ENCODE results near the gene F7. TPM values are rescaled to one million over a fixed set of nuclear protein-coding genes. Genes with fewer than 3 reads are reported as not detected.

The F7 gene
- total and polyA plus RNA-seq, 2 of the 4 experiments (the other 2 are of a cell fraction), result under 0.01 to 0.07 TPM

DNA sequence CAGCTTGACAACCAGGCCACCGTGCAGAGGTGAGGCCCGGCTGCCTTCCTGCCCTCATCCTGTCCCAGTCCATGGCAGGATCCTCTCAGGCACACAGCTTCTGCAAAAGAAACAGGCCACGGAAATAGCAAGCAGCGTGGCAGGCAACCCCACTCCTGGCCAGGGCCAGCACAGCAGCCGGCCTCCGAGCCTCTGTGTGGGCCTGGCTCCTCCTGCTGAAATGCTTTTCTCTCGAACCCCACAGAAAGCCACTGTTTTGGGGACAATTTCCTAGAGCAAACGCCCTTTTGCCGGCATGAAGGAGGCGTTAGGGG is 39.5 kb upstream of the F7 start:
- dilution Hi-C loops (cut with HindIII; ENCODE audit: low sequenced_read_pairs, unreplicated experiment), result no loop called here
- Histone ChIP-seq H3K56ac (ENCODE audit: extremely low read depth, insufficient read depth, low read length) (no peak overlapping the region), H3K18ac (ENCODE audit: low read depth, low read length) (no peak overlapping the region), H3K9ac (ENCODE audit: low read depth, low read length) (no peak overlapping the region), H2AFZ (replicated peaks; ENCODE audit: low read length, poor library complexity) (no peak overlapping the region), H3K79me1 (ENCODE audit: low read depth in 1 of 2, low read length in 2 of 2) (no peaks in the 10 kb centered on the region), H3K9me3 (ENCODE audit: control insufficient read depth, insufficient read depth, low read length) (no peaks in the 10 kb centered on the region), H3K27me3 (ENCODE audit: control insufficient read depth, insufficient read depth, low read length) (peaks cover 15% of the 10 kb centered on the region), H3K23ac (ENCODE audit: low read depth, low read length) (no peak overlapping the region), H3K4ac (ENCODE audit: low read depth, low read length) (no peak overlapping the region), H3K36me3 (ENCODE audit: control insufficient read depth, insufficient read depth, low read length) (no peaks in the 10 kb centered on the region), H2AK5ac (ENCODE audit: low read depth, low read length) (no peak overlapping the region), H3K27ac (ENCODE audit: insufficient read depth, low read length) (no peak overlapping the region), H3K14ac (replicated peaks; ENCODE audit: low read depth, low read length) (no peak overlapping the region), H3K9me1 (ENCODE audit: insufficient read depth, low read length) (0 out of 2 replicates have a peak, but pooled peaks cover 4% of the 10 kb centered on the region), H3K4me3 (ENCODE audit: insufficient read depth, low read depth, low read length) (no peak overlapping the region), H2BK15ac (ENCODE audit: low read depth, low read length) (no peak overlapping the region), H3K4me1 (ENCODE audit: control insufficient read depth, insufficient read depth, low read length) (no peaks in the 10 kb centered on the region), H4K20me1 (ENCODE audit: insufficient read depth, low read length) (no peaks in the 10 kb centered on the region), H2AK9ac (replicated peaks; ENCODE audit: low read depth, low read length, poor library complexity) (no peak overlapping the region), H4K8ac (ENCODE audit: low read depth in 2 of 2, low read length in 2 of 2) (no peak overlapping the region), H2BK5ac (ENCODE audit: low read depth, low read length, poor library complexity, severe bottlenecking) (no peak overlapping the region), H4K91ac (ENCODE audit: insufficient read depth, low read depth, low read length) (no peak overlapping the region), H4K5ac (ENCODE audit: low read depth, low read length) (no peak overlapping the region), H2BK20ac (ENCODE audit: low read depth, low read length) (no peak overlapping the region), H3K4me2 (ENCODE audit: low read depth, low read length) (no peak overlapping the region), H2BK120ac (ENCODE audit: low read depth, low read length) (no peak overlapping the region)
- 75% methylated on average over 2 of the region's 10 CpGs; no CpG with 5 or more reads in 1 of the 2 experiments for WGBS, 2 experiments (ENCODE audit: extremely low coverage in 2 of 2, insufficient read length in 1 of 2)
- TF ChIP-seq MAZ (IDR thresholded peaks at IDR 0.05; ENCODE audit: borderline replicate concordance, low read depth, low read length) (no peak), FOS (IDR thresholded peaks at IDR 0.05; ENCODE audit: low read depth, low read length) (no peak), NFE2L2 (IDR thresholded peaks at IDR 0.05; ENCODE audit: low read depth, low read length) (no peak), BHLHE40 (IDR thresholded peaks at IDR 0.05; ENCODE audit: low read depth, low read length) (no peak), USF2 (IDR thresholded peaks at IDR 0.05; ENCODE audit: low read depth, low read length) (no peak), MXI1 (IDR thresholded peaks at IDR 0.05; ENCODE audit: borderline replicate concordance, low read depth, low read length) (no peak), RFX5 (IDR thresholded peaks at IDR 0.05; ENCODE audit: low read depth, low read length) (no peak), POLR2A (IDR thresholded peaks at IDR 0.05; ENCODE audit: low read depth, low read length) (no peak), RCOR1 (IDR thresholded peaks at IDR 0.05; ENCODE audit: insufficient replicate concordance, low read length) (no peak), RAD21 (IDR thresholded peaks at IDR 0.05; ENCODE audit: low read length) (no peak), MAFK (IDR thresholded peaks at IDR 0.05; ENCODE audit: low read depth, low read length) (no peak)
- TF ChIP-seq, protein P1, sequence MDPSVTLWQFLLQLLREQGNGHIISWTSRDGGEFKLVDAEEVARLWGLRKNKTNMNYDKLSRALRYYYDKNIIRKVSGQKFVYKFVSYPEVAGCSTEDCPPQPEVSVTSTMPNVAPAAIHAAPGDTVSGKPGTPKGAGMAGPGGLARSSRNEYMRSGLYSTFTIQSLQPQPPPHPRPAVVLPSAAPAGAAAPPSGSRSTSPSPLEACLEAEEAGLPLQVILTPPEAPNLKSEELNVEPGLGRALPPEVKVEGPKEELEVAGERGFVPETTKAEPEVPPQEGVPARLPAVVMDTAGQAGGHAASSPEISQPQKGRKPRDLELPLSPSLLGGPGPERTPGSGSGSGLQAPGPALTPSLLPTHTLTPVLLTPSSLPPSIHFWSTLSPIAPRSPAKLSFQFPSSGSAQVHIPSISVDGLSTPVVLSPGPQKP (IDR thresholded peaks at IDR 0.05; ENCODE audit: borderline replicate concordance, low read depth, low read length), result no peak
- intact Hi-C loops (cut with micrococcal nuclease), result no loop called here
- ATAC-seq (ENCODE audit: low read depth), result no peak
- BruUV-seq (replicated peaks), result no TSS peak
- in situ Hi-C loops (cut with MboI; ENCODE audit: low sequenced_read_pairs), result no loop called here
- no peak for DNase-seq
- POLR2A ChIA-PET (ENCODE audit: unreplicated experiment), result no interaction called here
- CTCF ChIA-PET, result no interaction called here
